VCaP (cell line): ENCODE results near the gene EVX2.

Experiments used
- H3K27ac ChIP-seq: fragments of 450-650 bp; 2 replicates; pipeline ENCODE4 v1.5.1; 2017
- CTCF ChIP-seq: fragments of 450-650 bp; conservative IDR thresholded peaks from 2 replicates; pipeline ENCODE4 v1.5.1; 2017; ENCODE audit warnings: mild to moderate bottlenecking, moderate library complexity

The EVX2 gene

GRCh38 chr2:176114120-176114929, 30.6 kb upstream of the EVX2 start:
- no peak for TF ChIP-seq CTCF
- no peak overlapping the region for H3K27ac ChIP-seq

GRCh38 chr2:176112375-176113302, 28.9 kb upstream of the EVX2 start:
- no peak for TF ChIP-seq CTCF
- H3K27ac ChIP-seq, result no peak overlapping the region

- no peak for TF ChIP-seq CTCF
- H3K27ac ChIP-seq, result no peak overlapping the region
These were observed 28.1 kb upstream of the EVX2 start for GRCh38 chr2:176111846-176112374.

- no peak overlapping the region for H3K27ac ChIP-seq
- TF ChIP-seq CTCF, result peak; percentile 94
These were observed 27.5 kb upstream of the EVX2 start for GRCh38 chr2:176111309-176111663.

GRCh38 chr2:176110415-176111308, 26.9 kb upstream of the EVX2 start:
- TF ChIP-seq CTCF, result no peak
- H3K27ac ChIP-seq, result no peak overlapping the region

GRCh38 chr2:176109946-176110345, 26.2 kb upstream of the EVX2 start:
- H3K27ac ChIP-seq, result no peak overlapping the region
- no peak for TF ChIP-seq CTCF
